Astrocyte (in vitro differentiated cells and primary cell): ENCODE measurements around the gene MAFF.

Experiments used
- EZH2 ChIP-seq: IDR thresholded peaks from 2 replicates; pipeline ENCODE4 v1.6.1; 2012; ENCODE audit warnings: mild to moderate bottlenecking, low read length, inconsistent platforms; ENCODE audit not compliant: insufficient read depth
- TF ChIP-seq, protein P1 (sequence below): IDR thresholded peaks from 2 replicates; pipeline ENCODE4 v1.5.1; 2011; ENCODE audit warnings: low read depth, mild to moderate bottlenecking, inconsistent platforms, low read length, moderate library complexity; ENCODE audit not compliant: insufficient read depth

DNA sequence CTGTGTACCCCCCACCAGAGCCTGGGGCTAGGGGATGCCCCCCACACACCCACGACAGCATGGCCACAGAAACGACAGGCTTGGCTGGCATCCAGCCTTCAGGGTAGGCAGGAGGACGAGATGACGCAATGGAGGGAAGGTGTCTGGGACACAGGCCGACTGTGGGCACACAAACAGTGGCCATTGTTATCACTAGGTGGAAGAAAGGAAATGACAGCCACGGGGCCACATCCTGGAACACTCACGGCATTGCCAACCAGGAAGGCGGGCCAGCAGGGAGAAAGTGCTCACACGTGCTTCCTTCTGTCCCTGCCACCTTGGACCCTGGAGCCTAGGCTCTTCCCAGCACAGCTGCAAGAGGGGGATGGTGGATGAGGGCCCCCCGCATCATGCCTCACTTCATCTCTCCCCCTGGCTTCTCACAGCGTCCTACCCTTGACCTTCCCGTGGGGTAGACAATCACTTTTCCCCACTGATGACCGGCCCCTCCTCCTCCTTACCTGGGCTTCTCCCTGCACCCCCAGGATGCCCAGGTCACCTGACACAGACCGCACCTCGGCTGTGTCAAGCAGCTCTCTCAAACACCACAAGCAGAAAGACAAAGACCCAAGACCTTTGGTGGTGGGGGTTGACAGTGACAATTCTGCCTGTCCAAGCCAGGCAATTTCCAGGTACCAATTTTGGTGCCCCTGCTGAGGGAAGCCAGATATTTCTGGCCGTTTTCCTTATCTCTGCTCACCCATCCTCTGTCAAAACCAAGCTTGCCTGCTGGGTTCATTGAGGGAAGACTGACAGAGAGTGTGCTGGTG lies 28.8 kb upstream of the MAFF start:
- TF ChIP-seq, protein P1, sequence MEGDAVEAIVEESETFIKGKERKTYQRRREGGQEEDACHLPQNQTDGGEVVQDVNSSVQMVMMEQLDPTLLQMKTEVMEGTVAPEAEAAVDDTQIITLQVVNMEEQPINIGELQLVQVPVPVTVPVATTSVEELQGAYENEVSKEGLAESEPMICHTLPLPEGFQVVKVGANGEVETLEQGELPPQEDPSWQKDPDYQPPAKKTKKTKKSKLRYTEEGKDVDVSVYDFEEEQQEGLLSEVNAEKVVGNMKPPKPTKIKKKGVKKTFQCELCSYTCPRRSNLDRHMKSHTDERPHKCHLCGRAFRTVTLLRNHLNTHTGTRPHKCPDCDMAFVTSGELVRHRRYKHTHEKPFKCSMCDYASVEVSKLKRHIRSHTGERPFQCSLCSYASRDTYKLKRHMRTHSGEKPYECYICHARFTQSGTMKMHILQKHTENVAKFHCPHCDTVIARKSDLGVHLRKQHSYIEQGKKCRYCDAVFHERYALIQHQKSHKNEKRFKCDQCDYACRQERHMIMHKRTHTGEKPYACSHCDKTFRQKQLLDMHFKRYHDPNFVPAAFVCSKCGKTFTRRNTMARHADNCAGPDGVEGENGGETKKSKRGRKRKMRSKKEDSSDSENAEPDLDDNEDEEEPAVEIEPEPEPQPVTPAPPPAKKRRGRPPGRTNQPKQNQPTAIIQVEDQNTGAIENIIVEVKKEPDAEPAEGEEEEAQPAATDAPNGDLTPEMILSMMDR: no peak
- TF ChIP-seq EZH2: no peak
